ENCODE results near the gene KCTD10.
"Not testable (repeated sequence)": the region's sequence is repeated elsewhere in the genome, so short reads cannot be mapped to it uniquely, and the experiment has no call there.

KCTD10 gene

GRCh38 chr12:109475993-109476806 is 900 bp downstream of the KCTD10 start:
- FAIRE-seq = no peak

GRCh38 chr12:109475121-109475520 is 2.0 kb downstream of the KCTD10 start:
- FAIRE-seq (no peak), DNase-seq (ENCODE audit: insufficient read length, low spot score) (no peak)

More at GRCh38 chr12:109475993-109476806, 900 bp downstream of the KCTD10 start:
- DNase-seq (ENCODE audit: insufficient read length, low spot score) = no peak

DNA sequence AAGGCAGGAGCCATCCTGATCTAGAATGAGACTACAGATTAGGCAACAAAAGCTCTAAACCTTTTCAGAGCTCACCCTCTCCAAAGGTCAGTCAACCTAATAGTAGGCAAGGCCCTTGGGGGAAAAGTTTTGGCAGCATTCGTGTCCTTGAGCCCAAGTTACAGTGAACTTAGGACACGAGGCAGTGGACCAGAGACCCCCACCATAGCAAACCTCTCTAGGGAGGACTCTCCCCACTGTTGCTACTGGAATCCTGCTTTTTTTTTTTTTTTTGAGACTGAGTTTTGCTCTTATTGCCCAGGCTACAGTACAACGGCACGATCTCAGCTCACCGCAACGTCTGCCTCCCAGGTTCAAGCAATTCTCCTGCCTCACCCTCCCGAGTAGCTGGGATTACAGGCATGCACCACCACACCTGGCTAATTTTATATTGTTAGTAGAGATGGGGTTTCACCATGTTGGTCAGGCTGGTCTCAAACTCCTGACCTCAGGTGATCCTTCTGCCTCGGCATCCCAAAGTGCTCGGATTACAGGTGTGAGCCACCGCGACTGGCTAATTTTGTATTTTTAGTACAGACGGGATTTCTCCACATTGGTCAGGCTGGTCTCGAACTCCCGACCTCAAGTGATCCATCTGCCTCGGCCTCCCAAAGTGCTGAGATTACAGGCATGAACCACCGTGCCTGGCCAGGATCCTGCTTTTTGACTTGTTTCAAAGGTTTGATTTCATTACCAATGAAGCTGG is 3.4 kb downstream of the KCTD10 start:
- not testable (repeated sequence) for DNase-seq (ENCODE audit: insufficient read length, low spot score); FAIRE-seq

GRCh38 chr12:109473006-109473405 is 4.1 kb downstream of the KCTD10 start:
- no peak for FAIRE-seq
- DNase-seq (ENCODE audit: insufficient read length, low spot score) = no peak

DNA sequence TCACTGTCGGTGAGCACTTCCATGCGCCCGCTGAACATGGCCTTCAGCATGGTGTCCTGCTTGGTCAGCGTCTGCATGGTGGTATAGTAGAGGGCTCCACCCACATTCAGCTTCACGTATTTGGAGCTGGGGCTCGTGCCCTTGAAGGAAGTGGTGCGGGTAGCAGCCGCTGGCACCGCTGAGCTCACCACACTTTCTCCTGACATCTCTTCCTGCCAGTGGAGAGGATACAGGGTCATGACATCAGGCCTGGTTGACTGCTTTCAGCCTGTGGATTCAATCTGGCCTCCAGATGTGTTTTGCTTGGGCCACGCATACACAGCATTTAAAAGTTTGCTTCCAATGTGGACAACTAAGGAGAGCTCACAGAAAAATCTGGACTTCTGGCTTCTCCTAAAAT is 7.6 kb downstream of the KCTD10 start:
- no peak for DNase-seq (ENCODE audit: insufficient read length, low spot score)
- no peak for FAIRE-seq

GRCh38 chr12:109467978-109468676 is 9.0 kb downstream of the KCTD10 start:
- DNase-seq (ENCODE audit: insufficient read length, low spot score) (no peak), FAIRE-seq (no peak)

DNA sequence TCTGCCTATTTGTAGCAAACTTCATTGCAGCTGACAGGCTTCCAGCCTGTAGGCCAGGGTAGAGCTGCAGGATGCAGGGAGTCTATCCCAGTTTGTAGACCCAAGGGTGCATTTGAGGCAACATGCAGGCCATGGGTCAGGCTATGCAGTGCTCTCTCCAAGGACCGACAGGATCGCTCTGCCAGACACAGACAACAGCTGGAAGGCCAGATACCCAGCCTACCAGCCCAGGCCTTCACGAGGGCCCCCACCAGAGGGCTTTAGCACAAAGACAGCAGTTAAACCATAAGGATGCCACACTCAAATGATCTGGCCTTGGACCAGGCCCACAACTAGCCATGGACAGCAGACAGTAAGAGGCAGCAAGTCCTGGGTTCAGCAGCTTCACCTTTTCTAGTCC is 10.3 kb downstream of the KCTD10 start:
- DNase-seq (ENCODE audit: insufficient read length, low spot score) = no peak
- FAIRE-seq = no peak

- no peak for DNase-seq (ENCODE audit: insufficient read length, low spot score)
- no peak for FAIRE-seq
These were observed 10.8 kb downstream of the KCTD10 start for GRCh38 chr12:109466305-109466704.

- FAIRE-seq = no peak
- DNase-seq (ENCODE audit: insufficient read length, low spot score) = no peak
These were observed 12.3 kb downstream of the KCTD10 start for GRCh38 chr12:109464642-109465351.

DNA sequence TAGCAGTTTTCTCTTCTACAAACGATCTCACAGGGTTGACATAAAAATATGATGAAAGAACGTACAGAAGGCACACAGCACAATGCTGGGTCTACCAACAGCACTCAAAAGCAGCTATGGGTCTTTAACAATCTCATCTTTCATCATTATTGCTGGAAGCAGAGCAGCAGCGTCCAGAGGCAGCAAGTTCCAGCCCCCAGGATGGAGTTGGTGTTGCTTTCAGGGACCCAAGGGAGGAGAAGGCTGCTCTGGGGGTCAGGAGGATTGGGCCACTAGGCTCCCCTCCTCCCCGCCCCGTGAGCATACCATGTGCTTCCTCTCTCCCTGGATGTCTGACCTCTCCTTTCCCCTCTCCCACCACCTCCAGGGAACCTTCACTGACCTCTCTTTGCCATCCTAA is 13.3 kb downstream of the KCTD10 start:
- DNase-seq (ENCODE audit: insufficient read length, low spot score) (no peak), FAIRE-seq (no peak)

DNA sequence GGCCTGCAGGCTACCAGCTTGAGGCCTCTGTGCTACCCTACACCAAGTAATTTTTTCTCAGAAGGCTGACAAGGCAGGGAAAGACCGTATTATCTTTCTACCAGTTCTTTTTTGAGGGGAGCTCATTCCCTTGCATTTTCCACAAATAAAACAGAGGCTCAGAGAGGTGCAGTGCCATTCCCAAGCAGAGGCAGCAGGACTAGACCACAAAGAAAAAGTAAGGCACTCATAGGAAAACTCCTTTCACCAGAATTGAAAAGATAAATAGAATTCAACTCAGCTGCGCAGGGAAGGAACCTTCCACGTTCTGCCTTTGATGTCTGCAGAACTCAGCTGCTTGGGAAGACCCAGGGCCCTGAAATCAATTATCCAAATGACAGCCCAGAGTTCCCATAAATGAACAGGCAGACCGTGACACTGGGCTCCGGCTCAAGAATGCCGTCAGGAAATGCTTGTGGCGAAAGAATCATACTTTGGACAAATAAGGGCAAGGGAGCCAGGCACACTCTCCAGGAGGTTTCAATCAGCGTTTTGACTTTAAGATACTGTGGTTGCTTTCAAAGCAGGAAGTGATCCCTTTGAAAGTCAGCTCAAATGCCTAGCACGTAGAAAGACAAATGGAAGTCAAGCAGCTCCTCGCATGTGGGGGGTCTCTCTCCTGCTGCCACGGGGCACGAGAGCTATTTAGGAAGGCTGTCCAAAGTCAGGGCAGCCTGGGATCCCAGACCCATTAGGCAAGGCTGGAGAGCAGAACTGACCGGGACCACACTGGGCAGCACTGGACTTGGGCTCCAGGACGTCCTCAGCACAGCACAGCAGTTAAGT is 14.0 kb downstream of the KCTD10 start:
- DNase-seq (ENCODE audit: insufficient read length, low spot score) = peak; percentile 86

DNA sequence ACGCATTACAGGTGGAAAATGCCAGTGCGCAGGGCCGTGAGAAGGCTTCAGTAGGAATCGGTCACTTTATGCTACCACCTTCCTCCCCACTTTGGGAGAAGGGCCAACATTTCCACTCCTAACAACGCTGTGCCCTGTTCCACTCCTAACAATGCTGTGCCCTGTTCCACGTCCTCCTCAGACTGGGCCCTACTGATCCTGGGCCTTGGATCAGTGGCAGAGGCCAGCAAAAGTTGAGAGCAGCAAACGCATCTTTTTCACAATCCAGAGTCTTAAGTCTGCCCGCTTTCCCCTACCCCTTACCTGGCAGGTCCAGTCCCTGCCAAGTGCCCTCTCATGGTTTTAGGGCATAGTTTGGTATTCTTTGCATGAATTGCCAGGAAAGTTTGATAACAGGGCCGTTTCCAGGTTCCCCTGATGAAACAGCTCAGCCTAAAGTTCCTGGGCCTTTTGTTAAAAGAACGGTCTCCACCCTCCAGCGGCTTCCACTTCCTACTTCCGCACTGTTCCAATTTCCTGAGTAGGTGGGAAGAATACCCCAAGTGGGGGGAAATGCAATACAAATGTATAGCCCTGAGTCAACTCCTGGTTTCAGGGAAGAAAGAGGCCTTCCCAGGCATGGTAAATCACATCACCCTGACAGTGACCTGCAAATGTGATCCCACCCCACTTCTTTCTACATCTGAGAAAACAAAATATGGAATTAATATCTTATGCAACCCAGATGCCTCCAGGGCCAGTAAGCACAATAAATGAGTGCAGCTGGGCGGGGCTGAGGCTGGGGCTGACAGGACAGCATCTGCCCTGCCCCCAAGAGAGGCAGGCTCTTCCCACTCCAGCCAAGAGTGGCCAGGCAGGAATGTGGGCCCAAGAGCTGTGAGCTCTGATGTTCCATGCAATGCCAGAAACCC is 15.0 kb downstream of the KCTD10 start:
- FAIRE-seq (peak; percentile 81), DNase-seq (ENCODE audit: insufficient read length, low spot score) (peak; percentile 82)

More for the DNA sequence above, 14.0 kb downstream of the KCTD10 start:
- peak; percentile 86 for FAIRE-seq

DNA sequence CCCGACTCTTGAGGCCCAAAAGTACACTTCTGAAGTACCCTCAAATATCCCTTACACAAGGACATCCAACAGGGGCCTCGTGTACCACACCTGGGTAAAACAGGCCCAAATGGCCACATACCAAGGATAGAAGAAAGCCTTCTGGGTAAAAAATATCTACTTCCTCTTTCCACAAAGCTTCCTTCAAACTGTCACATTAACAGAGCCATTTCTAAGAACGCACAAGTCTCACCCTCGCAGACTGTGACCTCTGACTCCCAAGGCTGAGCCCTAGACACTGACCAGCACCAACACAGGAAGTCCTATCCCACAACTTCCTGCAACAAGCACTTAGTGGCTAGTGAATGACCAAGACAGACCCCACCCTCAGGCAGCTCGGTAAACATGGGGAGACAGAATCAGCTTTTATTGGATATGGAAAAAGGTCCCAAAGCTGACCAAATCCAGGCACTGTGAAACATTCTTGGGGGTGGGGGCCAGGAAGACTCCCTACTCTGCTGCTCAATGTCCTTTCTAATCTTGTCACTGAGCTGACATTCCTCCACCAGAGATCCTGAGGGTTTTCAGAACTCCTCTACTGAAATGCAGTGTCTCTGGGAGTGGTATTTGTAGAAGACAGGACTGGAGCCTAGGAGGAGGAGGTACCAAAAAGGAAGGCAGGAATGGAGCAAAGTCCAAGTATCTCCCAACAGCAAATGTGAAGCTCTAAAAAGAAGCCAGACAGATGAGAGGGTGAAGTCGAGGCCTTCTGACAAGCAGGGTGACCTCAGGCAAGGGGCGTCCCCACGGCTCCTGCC is 15.9 kb downstream of the KCTD10 start:
- FAIRE-seq = no peak
- DNase-seq (ENCODE audit: insufficient read length, low spot score) = peak; percentile 45

GRCh38 chr12:109460538-109460937 is 16.6 kb downstream of the KCTD10 start:
- FAIRE-seq (no peak), DNase-seq (ENCODE audit: insufficient read length, low spot score) (no peak)

DNA sequence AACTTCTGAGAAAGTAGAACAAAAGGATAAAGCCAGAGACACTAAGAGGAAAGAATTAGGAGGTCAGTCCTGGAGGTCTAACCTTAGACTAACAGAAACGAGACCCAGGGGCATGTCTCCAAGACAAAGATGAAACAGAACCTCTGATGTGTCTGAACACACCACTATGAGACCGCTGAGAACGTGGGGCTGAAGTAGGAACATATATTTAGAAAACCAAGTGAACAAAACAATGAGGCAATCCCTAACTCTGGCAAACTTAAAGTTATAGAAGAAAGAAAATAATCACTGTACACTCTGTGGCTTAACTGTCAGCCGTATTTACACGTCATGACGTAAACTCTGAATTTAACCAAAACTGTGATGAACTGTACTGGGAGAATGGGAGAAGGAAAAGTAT is 17.9 kb downstream of the KCTD10 start:
- no peak for FAIRE-seq
- DNase-seq (ENCODE audit: insufficient read length, low spot score) = no peak

GRCh38 chr12:109458771-109459208 is 18.3 kb downstream of the KCTD10 start:
- DNase-seq (ENCODE audit: insufficient read length, low spot score) = no peak
- no peak for FAIRE-seq

- DNase-seq (ENCODE audit: insufficient read length, low spot score) = no peak
- no peak for FAIRE-seq
These were observed 19.0 kb downstream of the KCTD10 start for GRCh38 chr12:109458086-109458485.

DNA sequence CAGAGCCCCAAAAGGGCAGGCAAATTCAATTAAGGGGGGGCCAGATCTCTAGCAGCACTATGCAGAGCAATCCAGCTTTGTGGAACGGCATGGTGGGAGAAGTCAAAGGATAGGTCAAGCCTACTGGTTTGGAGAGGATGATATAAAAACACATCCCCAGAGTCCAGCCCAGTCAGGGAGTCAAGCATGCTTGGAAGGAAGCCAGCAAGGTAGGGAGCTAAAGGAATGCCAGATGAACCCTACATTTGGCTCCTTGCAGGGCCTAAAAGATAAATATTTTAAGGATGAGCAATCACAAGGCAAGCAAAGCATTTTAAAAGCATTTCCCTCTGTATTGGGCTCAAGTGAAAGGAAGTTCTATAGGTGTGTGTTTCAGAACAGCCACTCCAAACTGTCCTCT is 21.4 kb downstream of the KCTD10 start:
- DNase-seq (ENCODE audit: insufficient read length, low spot score) (no peak), FAIRE-seq (no peak)

Data from HTR-8/SVneo (cell line).